ENCODE data around the gene ALDH1A2.
"Not testable (repeated sequence)": the region's sequence is repeated elsewhere in the genome, so short reads cannot be mapped to it uniquely, and the experiment has no call there.

Gene ALDH1A2

GRCh38 chr15:58015565-58015964 is 49.9 kb downstream of the ALDH1A2 start:
- DNase-seq, result no peak
- in situ Hi-C loops (cut with MboI; ENCODE audit: low pct_unique_long_range_greater_than_20kb, low sequenced_read_pairs), result no loop called here

GRCh38 chr15:58014470-58014869 is 51.0 kb downstream of the ALDH1A2 start:
- no peak for DNase-seq
- in situ Hi-C loops (cut with MboI; ENCODE audit: low pct_unique_long_range_greater_than_20kb, low sequenced_read_pairs), result no loop called here

- in situ Hi-C loops (cut with MboI; ENCODE audit: low pct_unique_long_range_greater_than_20kb, low sequenced_read_pairs), result no loop called here
- no peak for DNase-seq
Measured at GRCh38 chr15:58014040-58014439, 51.5 kb downstream of the ALDH1A2 start.

- in situ Hi-C loops (cut with MboI; ENCODE audit: low pct_unique_long_range_greater_than_20kb, low sequenced_read_pairs), result no loop called here
- DNase-seq, result no peak
Measured at GRCh38 chr15:58010983-58011382, 54.5 kb downstream of the ALDH1A2 start.

- in situ Hi-C loops (cut with MboI; ENCODE audit: low pct_unique_long_range_greater_than_20kb, low sequenced_read_pairs), result no loop called here
- no peak for DNase-seq
Measured at GRCh38 chr15:58003810-58004209, 61.7 kb downstream of the ALDH1A2 start.

GRCh38 chr15:58002338-58003126 is 63.0 kb downstream of the ALDH1A2 start:
- DNase-seq, result no peak
- in situ Hi-C loops (cut with MboI; ENCODE audit: low pct_unique_long_range_greater_than_20kb, low sequenced_read_pairs), result no loop called here

- in situ Hi-C loops (cut with MboI; ENCODE audit: low pct_unique_long_range_greater_than_20kb, low sequenced_read_pairs); DNase-seq: not testable (repeated sequence)
Measured at GRCh38 chr15:57999699-58000098, 65.8 kb downstream of the ALDH1A2 start.

- in situ Hi-C loops (cut with MboI; ENCODE audit: low pct_unique_long_range_greater_than_20kb, low sequenced_read_pairs), result no loop called here
- no peak for DNase-seq
Measured at GRCh38 chr15:57996561-57996960, 69.0 kb downstream of the ALDH1A2 start.

- in situ Hi-C loops (cut with MboI; ENCODE audit: low pct_unique_long_range_greater_than_20kb, low sequenced_read_pairs), result no loop called here
- DNase-seq, result no peak
Measured at GRCh38 chr15:57994221-57995049, 71.1 kb downstream of the ALDH1A2 start.

GRCh38 chr15:57993409-57994145 is 71.9 kb downstream of the ALDH1A2 start:
- in situ Hi-C loops (cut with MboI; ENCODE audit: low pct_unique_long_range_greater_than_20kb, low sequenced_read_pairs), result no loop called here
- no peak for DNase-seq

GRCh38 chr15:57992761-57993355 is 72.7 kb downstream of the ALDH1A2 start:
- no peak for DNase-seq
- in situ Hi-C loops (cut with MboI; ENCODE audit: low pct_unique_long_range_greater_than_20kb, low sequenced_read_pairs), result no loop called here

- DNase-seq, result no peak
- in situ Hi-C loops (cut with MboI; ENCODE audit: low pct_unique_long_range_greater_than_20kb, low sequenced_read_pairs), result no loop called here
Measured at GRCh38 chr15:57973534-57973933, 92.0 kb downstream of the ALDH1A2 start.

- no peak for DNase-seq
Measured at GRCh38 chr15:57972864-57973263, 92.6 kb downstream of the ALDH1A2 start.

GRCh38 chr15:57969996-57970395 is 95.5 kb downstream of the ALDH1A2 start:
- in situ Hi-C loops (cut with MboI; ENCODE audit: low pct_unique_long_range_greater_than_20kb, low sequenced_read_pairs), result no loop called here
- DNase-seq, result no peak

More at GRCh38 chr15:57972864-57973263, 92.6 kb downstream of the ALDH1A2 start:
- in situ Hi-C loops (cut with MboI; ENCODE audit: low pct_unique_long_range_greater_than_20kb, low sequenced_read_pairs), result no loop called here

GRCh38 chr15:57969355-57969754 is 96.2 kb downstream of the ALDH1A2 start:
- DNase-seq, result no peak
- in situ Hi-C loops (cut with MboI; ENCODE audit: low pct_unique_long_range_greater_than_20kb, low sequenced_read_pairs), result no loop called here

GRCh38 chr15:57962887-57963286 is 102.6 kb downstream of the ALDH1A2 start:
- DNase-seq, result peak; percentile 1
- in situ Hi-C loops (cut with MboI; ENCODE audit: low pct_unique_long_range_greater_than_20kb, low sequenced_read_pairs), result no loop called here

GRCh38 chr15:57961919-57962318 is 103.6 kb downstream of the ALDH1A2 start:
- in situ Hi-C loops (cut with MboI; ENCODE audit: low pct_unique_long_range_greater_than_20kb, low sequenced_read_pairs), result no loop called here
- no peak for DNase-seq

GRCh38 chr15:57957113-57957512 is 108.4 kb downstream of the ALDH1A2 start:
- in situ Hi-C loops (cut with MboI; ENCODE audit: low pct_unique_long_range_greater_than_20kb, low sequenced_read_pairs), result no loop called here
- no peak for DNase-seq

- in situ Hi-C loops (cut with MboI; ENCODE audit: low pct_unique_long_range_greater_than_20kb, low sequenced_read_pairs), result no loop called here
- DNase-seq, result no peak
Measured at GRCh38 chr15:57953874-57954273, 111.6 kb downstream of the ALDH1A2 start.
